Measurements from ENCODE around the gene CCER1. TPM values are rescaled to one million over a fixed set of nuclear protein-coding genes. Genes with fewer than 3 reads are reported as not detected.

Gene CCER1
- total RNA-seq, 1 donor from 2014 or later, result not detected

DNA sequence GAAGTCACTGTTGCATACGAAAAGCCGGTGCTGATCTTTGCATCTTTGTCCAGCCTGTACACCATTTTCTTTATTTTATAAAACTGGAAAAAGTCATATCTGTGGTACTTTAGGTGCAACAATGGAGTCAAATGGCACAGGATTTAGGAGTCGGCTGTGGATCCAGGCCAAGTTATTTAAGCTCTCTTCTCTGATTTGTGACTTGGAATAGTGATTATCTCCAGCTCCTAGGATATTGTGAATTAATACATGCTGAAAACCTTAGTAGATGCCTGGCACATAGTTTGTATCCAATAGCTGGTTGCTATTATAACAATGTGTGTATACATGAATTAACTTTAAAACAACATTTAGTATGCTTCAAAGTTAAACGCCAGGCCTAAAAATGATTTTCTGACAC, 6.2 kb upstream of the CCER1 start:
- H3K4me3 ChIP-seq, result no peak overlapping the region
- TF ChIP-seq, protein P1, sequence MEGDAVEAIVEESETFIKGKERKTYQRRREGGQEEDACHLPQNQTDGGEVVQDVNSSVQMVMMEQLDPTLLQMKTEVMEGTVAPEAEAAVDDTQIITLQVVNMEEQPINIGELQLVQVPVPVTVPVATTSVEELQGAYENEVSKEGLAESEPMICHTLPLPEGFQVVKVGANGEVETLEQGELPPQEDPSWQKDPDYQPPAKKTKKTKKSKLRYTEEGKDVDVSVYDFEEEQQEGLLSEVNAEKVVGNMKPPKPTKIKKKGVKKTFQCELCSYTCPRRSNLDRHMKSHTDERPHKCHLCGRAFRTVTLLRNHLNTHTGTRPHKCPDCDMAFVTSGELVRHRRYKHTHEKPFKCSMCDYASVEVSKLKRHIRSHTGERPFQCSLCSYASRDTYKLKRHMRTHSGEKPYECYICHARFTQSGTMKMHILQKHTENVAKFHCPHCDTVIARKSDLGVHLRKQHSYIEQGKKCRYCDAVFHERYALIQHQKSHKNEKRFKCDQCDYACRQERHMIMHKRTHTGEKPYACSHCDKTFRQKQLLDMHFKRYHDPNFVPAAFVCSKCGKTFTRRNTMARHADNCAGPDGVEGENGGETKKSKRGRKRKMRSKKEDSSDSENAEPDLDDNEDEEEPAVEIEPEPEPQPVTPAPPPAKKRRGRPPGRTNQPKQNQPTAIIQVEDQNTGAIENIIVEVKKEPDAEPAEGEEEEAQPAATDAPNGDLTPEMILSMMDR (IDR thresholded peaks at IDR 0.05), result no peak
- TF ChIP-seq EZH2 (IDR thresholded peaks at IDR 0.05) (no peak), EZH2phosphoT487 (IDR thresholded peaks at IDR 0.05) (no peak)
- H3K9me3 Mint-ChIP-seq, result peaks cover 3% of the 10 kb centered on the region
- H3K36me3 Mint-ChIP-seq, result no peaks in the 10 kb centered on the region
- H3K9ac ChIP-seq, result no peak overlapping the region
- H3K27me3 ChIP-seq, result no peaks in the 10 kb centered on the region
- no peaks in the 10 kb centered on the region for H3K79me2 ChIP-seq (ENCODE audit: low read depth)
- no peak overlapping the region for H3K4me2 ChIP-seq
- no peak overlapping the region for H3K4me3 Mint-ChIP-seq
- no peak overlapping the region for H2AFZ ChIP-seq (replicated peaks)
- H3K4me1 ChIP-seq, result no peaks in the 10 kb centered on the region
- H3K27me3 Mint-ChIP-seq (ENCODE audit: insufficient read depth, low read depth), result no peaks in the 10 kb centered on the region
- no peaks in the 10 kb centered on the region for H3K36me3 ChIP-seq
- no peaks in the 10 kb centered on the region for H3F3A ChIP-seq (ENCODE audit: low read depth)
- no peak overlapping the region for H3K27ac Mint-ChIP-seq
- no peak for DNase-seq (ENCODE audit: low spot score)
- no peaks in the 10 kb centered on the region for H3K4me1 Mint-ChIP-seq
- no peaks in the 10 kb centered on the region for H4K20me1 ChIP-seq (ENCODE audit: low read depth)
- H3K27ac ChIP-seq, result no peak overlapping the region
- H3K9me3 ChIP-seq (ENCODE audit: low read depth), result no peaks in the 10 kb centered on the region

DNA sequence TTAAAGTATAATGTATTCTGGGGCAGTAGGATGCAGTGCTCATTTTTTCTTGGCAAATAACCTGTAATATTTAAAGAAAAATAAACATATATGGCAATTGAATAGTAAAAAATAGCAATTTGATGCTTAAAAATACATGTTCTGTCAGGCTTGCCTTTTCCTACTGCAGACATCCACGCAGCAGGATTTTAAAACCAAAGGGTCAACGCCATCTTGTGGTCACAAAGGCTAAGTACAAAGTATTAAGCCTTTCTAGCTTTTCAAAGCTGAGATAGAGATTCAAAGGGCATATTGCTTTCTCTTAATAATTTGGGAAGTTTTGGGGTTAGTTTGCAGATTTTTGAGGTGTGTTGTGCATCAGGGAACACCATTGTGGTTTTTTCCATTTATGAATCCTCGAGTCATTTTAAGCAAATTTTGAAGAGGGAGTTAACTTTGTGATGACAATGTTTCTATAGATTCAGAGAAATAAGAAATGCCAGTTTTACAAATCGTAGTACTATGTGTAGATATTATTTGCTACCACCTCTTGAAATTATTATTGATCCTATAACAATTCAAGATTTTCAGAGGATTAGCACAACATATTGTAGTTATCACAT, 4.7 kb upstream of the CCER1 start:
- Histone ChIP-seq H2AFZ (replicated peaks) (no peak overlapping the region), H3K4me2 (no peak overlapping the region), H3K27ac (no peak overlapping the region), H3K4me3 (no peak overlapping the region), H3K4me1 (no peaks in the 10 kb centered on the region), H3K27me3 (no peaks in the 10 kb centered on the region), H4K20me1 (ENCODE audit: low read depth) (no peaks in the 10 kb centered on the region), H3K9ac (no peak overlapping the region), H3K79me2 (ENCODE audit: low read depth) (no peaks in the 10 kb centered on the region), H3K9me3 (ENCODE audit: low read depth) (no peaks in the 10 kb centered on the region), H3K36me3 (no peaks in the 10 kb centered on the region), H3F3A (ENCODE audit: low read depth) (no peaks in the 10 kb centered on the region)
- Mint-ChIP-seq H3K36me3 (no peaks in the 10 kb centered on the region), H3K27ac (no peak overlapping the region), H3K4me3 (no peak overlapping the region), H3K9me3 (peaks cover 3% of the 10 kb centered on the region), H3K27me3 (ENCODE audit: insufficient read depth, low read depth) (no peaks in the 10 kb centered on the region), H3K4me1 (no peaks in the 10 kb centered on the region)
- DNase-seq (ENCODE audit: low spot score), result peak; percentile 67
- TF ChIP-seq EZH2 (IDR thresholded peaks at IDR 0.05), result no peak
- TF ChIP-seq, protein P1 (IDR thresholded peaks at IDR 0.05), result peak; percentile 78

DNA sequence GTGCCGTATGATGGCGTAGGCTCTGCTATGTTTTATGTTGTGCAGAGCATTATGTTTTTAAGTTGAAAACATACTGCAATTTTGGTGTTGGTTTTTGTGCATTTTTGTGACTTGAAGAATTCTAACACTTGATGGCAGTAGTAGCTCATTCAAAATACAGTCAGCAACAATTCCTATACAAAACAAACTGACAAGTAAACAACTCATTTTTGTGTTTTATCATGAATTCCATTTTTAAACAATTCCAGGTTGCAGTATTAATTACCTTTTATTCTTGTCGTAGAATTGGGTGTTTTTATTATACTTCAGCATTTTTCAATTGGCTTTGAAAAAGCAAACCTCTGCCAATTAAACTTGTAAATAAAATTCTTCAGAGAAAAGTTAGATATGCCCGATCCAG, 4.1 kb upstream of the CCER1 start:
- Histone ChIP-seq H3K36me3 (no peaks in the 10 kb centered on the region), H3K9me3 (ENCODE audit: low read depth) (no peaks in the 10 kb centered on the region), H3F3A (ENCODE audit: low read depth) (no peaks in the 10 kb centered on the region), H3K4me3 (no peak overlapping the region), H3K79me2 (ENCODE audit: low read depth) (no peaks in the 10 kb centered on the region), H3K4me1 (no peaks in the 10 kb centered on the region), H4K20me1 (ENCODE audit: low read depth) (no peaks in the 10 kb centered on the region), H3K27ac (no peak overlapping the region), H2AFZ (replicated peaks) (no peak overlapping the region), H3K4me2 (no peak overlapping the region), H3K27me3 (no peaks in the 10 kb centered on the region), H3K9ac (no peak overlapping the region)
- TF ChIP-seq, protein P1 (IDR thresholded peaks at IDR 0.05), result no peak
- TF ChIP-seq EZH2 (IDR thresholded peaks at IDR 0.05) (no peak), EZH2phosphoT487 (IDR thresholded peaks at IDR 0.05) (no peak)
- Mint-ChIP-seq H3K9me3 (no peaks in the 10 kb centered on the region), H3K27ac (no peak overlapping the region), H3K4me3 (no peak overlapping the region), H3K27me3 (ENCODE audit: insufficient read depth, low read depth) (no peaks in the 10 kb centered on the region), H3K4me1 (no peaks in the 10 kb centered on the region), H3K36me3 (no peaks in the 10 kb centered on the region)
- no peak for DNase-seq (ENCODE audit: low spot score)
